Kidney tubule cell (primary cell): Measurements from ENCODE around the gene INPP1.
"Not testable (repeated sequence)": the region's sequence is repeated elsewhere in the genome, so short reads cannot be mapped to it uniquely, and the experiment has no call there.

Experiments used
- DNase-seq: peaks from one replicate; pipeline ENCODE4 v3.0.0-alpha.2; 2018; ENCODE audit warnings: low spot score

INPP1 gene

GRCh38 chr2:190343536-190344275 is at the start of gene INPP1:
INPP1 (plus strand) TSS chr2:190343589; CDS start chr2:190360103, 16,514 bp downstream.
- peak; percentile 69 for DNase-seq

- not testable (repeated sequence) for DNase-seq
Measured at GRCh38 chr2:190297880-190298279, 45.5 kb upstream of the INPP1 start.

GRCh38 chr2:190301032-190301431 is 42.4 kb upstream of the INPP1 start:
- no peak for DNase-seq

GRCh38 chr2:190302052-190302451 is 41.3 kb upstream of the INPP1 start:
- DNase-seq: no peak

- no peak for DNase-seq
Measured at GRCh38 chr2:190303647-190304046, 39.7 kb upstream of the INPP1 start.

- no peak for DNase-seq
Measured at GRCh38 chr2:190304404-190304803, 39.0 kb upstream of the INPP1 start.

- no peak for DNase-seq
Measured at GRCh38 chr2:190308031-190308430, 35.4 kb upstream of the INPP1 start.

- no peak for DNase-seq
Measured at GRCh38 chr2:190311893-190312634, 31.3 kb upstream of the INPP1 start.

- DNase-seq: not testable (repeated sequence)
Measured at GRCh38 chr2:190312635-190313025, 30.8 kb upstream of the INPP1 start.

- no peak for DNase-seq
Measured at GRCh38 chr2:190313880-190314279, 29.5 kb upstream of the INPP1 start.

- DNase-seq: no peak
Measured at GRCh38 chr2:190315273-190315672, 28.1 kb upstream of the INPP1 start.

GRCh38 chr2:190318514-190318913 is 24.9 kb upstream of the INPP1 start:
- DNase-seq: peak; percentile 9

- DNase-seq: peak; percentile 26
Measured at GRCh38 chr2:190318931-190319554, 24.3 kb upstream of the INPP1 start.

- DNase-seq: peak; percentile 100
Measured at GRCh38 chr2:190319555-190320498, 23.6 kb upstream of the INPP1 start, which contains the start of gene HIBCH. HIBCH (minus strand) TSS chr2:190319826; CDS start chr2:190319750, 76 bp downstream.

- DNase-seq: no peak
Measured at GRCh38 chr2:190320696-190321095, 22.7 kb upstream of the INPP1 start.

GRCh38 chr2:190323406-190323805 is 20.0 kb upstream of the INPP1 start:
- no peak for DNase-seq

- DNase-seq: no peak
Measured at GRCh38 chr2:190325588-190325987, 17.8 kb upstream of the INPP1 start.

- no peak for DNase-seq
Measured at GRCh38 chr2:190327867-190328572, 15.4 kb upstream of the INPP1 start.

GRCh38 chr2:190328573-190329147 is 14.7 kb upstream of the INPP1 start:
- peak; percentile 12 for DNase-seq

- no peak for DNase-seq
Measured at GRCh38 chr2:190333395-190333794, 10.0 kb upstream of the INPP1 start.

GRCh38 chr2:190333928-190334327 is 9.5 kb upstream of the INPP1 start:
- no peak for DNase-seq
